22Rv1 (cell line): ENCODE measurements around the gene STARD9.
"Not testable (repeated sequence)": the region's sequence is repeated elsewhere in the genome, so short reads cannot be mapped to it uniquely, and the experiment has no call there.

Experiments
- H3K27ac ChIP-seq: fragments of 450-650 bp; 2 replicates; pipeline ENCODE4 v1.5.1; 2017
- ZFX ChIP-seq: fragments of 450-650 bp; IDR thresholded peaks from 2 replicates; pipeline ENCODE4 v1.6.1; 2017; ENCODE audit warnings: antibody characterized with exemption, borderline replicate concordance
- TF ChIP-seq, protein P1 (sequence below): fragments of 450-650 bp; IDR thresholded peaks from 2 replicates; pipeline ENCODE4 v1.5.1; 2017; ENCODE audit warnings: mild to moderate bottlenecking

STARD9 gene

DNA sequence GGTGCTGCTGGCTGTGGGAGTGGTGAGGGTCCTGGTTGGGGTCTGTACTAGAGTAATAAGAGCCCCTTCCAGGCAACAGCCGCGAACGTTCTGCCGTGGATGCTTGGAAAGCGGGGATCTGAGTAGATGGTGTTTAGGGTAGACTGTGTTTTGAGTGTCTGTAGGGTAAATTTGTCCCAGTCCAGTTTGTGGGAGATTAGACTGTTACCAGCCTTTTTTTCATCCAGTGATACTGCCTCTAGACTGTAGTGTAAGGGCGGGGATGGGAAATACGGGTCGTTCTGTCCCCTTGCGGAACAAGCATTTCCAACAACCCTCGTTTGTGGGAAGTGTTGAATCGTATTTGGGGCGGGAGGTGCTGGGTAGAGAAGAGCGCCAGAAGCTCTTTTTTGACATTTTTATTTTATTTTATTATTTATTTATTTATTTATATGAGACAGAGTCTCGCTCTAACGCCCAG, 26.3 kb upstream of the STARD9 start:
- TF ChIP-seq, protein P1, sequence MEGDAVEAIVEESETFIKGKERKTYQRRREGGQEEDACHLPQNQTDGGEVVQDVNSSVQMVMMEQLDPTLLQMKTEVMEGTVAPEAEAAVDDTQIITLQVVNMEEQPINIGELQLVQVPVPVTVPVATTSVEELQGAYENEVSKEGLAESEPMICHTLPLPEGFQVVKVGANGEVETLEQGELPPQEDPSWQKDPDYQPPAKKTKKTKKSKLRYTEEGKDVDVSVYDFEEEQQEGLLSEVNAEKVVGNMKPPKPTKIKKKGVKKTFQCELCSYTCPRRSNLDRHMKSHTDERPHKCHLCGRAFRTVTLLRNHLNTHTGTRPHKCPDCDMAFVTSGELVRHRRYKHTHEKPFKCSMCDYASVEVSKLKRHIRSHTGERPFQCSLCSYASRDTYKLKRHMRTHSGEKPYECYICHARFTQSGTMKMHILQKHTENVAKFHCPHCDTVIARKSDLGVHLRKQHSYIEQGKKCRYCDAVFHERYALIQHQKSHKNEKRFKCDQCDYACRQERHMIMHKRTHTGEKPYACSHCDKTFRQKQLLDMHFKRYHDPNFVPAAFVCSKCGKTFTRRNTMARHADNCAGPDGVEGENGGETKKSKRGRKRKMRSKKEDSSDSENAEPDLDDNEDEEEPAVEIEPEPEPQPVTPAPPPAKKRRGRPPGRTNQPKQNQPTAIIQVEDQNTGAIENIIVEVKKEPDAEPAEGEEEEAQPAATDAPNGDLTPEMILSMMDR = no peak
- no peak for TF ChIP-seq ZFX
- H3K27ac ChIP-seq = peak overlapping the region; percentile 73

DNA sequence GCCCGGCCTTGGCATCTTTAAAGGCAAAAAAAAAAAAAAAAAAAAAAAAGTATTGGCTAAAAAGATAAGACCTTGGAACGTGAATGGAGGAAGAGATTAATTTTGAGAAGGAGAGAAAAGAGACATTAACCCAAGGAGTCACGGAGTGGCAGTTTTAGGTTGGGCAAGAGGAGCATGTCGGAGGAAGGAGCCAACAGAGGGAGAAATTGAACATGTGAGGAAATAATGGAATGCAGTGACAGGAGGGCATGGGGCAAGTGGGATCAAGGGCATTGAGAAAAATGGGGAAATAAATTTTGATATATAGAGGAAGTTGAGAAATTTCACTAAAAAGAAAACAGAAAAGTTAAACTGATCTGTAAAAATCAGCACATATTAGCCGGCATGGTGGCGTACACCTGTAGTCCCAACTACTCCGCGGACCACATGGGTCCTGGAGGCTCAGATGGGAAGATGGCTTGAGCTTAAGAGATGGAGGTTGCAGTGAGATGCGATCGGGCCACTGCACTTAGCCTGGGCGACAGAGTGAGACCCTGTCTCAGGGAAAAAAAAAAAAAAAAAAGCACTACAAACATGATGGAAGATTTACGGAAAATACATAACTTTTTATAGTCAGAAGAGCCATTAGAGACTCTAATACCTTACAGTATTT, 25.5 kb upstream of the STARD9 start:
- no peak overlapping the region for H3K27ac ChIP-seq

GRCh38 chr15:42553554-42553953, 21.9 kb upstream of the STARD9 start:
- TF ChIP-seq, protein P1 = no peak
- no peak for TF ChIP-seq ZFX
- no peak overlapping the region for H3K27ac ChIP-seq

More for the DNA sequence above, 25.5 kb upstream of the STARD9 start:
- TF ChIP-seq ZFX = no peak
- TF ChIP-seq, protein P1 = no peak

- H3K27ac ChIP-seq = not testable (repeated sequence)
These were observed 18.7 kb upstream of the STARD9 start for GRCh38 chr15:42556550-42557207.

- no peak overlapping the region for H3K27ac ChIP-seq
- TF ChIP-seq, protein P1 = no peak
- TF ChIP-seq ZFX = no peak
These were observed 16.7 kb upstream of the STARD9 start for GRCh38 chr15:42558739-42559138.

GRCh38 chr15:42576040-42576594, 711 bp downstream of the STARD9 start:
- no peak for TF ChIP-seq ZFX
- TF ChIP-seq, protein P1 = no peak
- no peak overlapping the region for H3K27ac ChIP-seq

GRCh38 chr15:42576776-42577175, 1.4 kb downstream of the STARD9 start:
- H3K27ac ChIP-seq = no peak overlapping the region
- no peak for TF ChIP-seq ZFX

DNA sequence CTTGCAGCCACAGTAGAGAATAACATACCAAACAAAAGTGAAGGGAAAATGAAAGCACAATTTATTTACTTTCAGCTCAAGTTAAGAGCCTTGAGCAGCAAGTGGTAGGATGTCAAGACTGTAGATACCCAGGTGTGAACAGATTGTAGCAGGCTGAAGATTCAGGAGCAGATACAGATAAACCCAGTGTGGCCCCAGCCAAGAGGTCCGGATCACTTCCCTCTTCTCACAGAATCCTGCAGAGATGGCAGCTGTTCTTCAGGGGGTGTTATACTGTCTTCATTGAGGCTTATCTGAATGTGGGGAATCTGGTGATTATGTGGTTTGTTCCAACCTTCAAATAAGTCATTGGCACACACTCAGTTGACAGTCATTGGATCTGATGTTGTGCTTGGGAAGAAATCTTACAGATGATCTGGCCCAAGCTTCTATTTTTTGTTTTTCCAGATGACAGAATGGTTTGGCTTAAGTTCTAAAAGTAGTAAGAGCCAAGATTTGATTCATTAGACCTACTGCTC, 2.2 kb downstream of the STARD9 start:
- H3K27ac ChIP-seq = no peak overlapping the region
- TF ChIP-seq ZFX = no peak
- TF ChIP-seq, protein P1 = no peak
